ENCODE measurements around the gene COQ3. TPM values are rescaled to one million over a fixed set of nuclear protein-coding genes. Genes with fewer than 3 reads are reported as not detected.
A peak's percentile ranks its signal among the peaks of the same experiment; 100 is the strongest.

Gene COQ3
- total RNA-seq, 3 donors from 2014 or later: 4.2 to 5.6 (median 4.5) TPM

DNA sequence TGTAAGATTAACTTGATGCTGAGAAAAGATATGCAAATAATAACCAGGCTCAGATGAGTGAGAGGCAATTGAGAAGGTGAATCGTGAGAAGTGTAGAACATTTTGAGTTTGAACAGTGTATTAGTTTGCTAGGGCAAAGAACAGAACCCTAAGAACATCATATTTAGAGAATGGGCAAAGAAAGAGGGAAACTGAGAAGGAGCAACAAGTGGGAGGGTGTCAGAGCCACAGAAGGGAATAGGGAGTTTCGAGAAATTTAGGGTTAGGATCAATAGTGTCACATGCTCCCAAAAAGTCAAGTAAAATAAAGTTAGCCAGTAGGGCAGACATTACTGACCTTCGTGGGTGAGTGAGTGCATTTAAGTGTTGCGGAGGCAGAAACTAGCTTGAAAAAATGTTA is 39.0 kb downstream of the COQ3 start:
- Histone ChIP-seq H3K27me3 (peaks cover 0 to 11% of the 10 kb centered on the region in 2 donors), H3K27ac (no peak overlapping the region), H3K9me3 (no peaks in the 10 kb centered on the region), H3K4me1 (peaks cover 0 to 3% of the 10 kb centered on the region in 2 donors), H3K36me3 (no peaks in the 10 kb centered on the region), H3K4me3 (no peak overlapping the region)
- no peak for TF ChIP-seq POLR2A (IDR thresholded peaks at IDR 0.05)
- DNase-seq (ENCODE audit: low spot score in 2 of 2): no peak
- intact Hi-C loops (cut with DNase I; ENCODE audit: low total_unique reads): no loop called here

DNA sequence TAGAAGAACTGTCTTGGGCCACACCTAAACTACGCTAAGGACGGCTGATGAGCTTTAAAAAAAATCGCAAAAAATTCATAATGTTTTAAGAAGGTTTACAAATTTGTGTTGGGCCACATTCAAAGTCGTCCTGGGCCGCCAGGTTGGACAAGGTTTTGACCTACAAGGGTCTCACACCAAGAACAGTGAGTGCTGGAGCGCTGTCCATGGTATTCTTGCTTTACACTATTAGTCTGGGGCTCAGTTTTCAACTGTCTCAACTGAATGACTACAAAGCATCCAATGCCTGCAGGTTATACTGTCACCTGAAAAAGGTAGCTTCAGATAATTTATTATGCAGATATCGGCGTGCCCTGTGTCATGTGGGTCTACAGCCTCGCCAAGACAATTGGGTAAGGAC is 40.9 kb downstream of the COQ3 start:
- intact Hi-C loops (cut with DNase I; ENCODE audit: low total_unique reads): no loop called here
- H3K27ac ChIP-seq: no peak overlapping the region
- no peaks in the 10 kb centered on the region for H3K9me3 ChIP-seq
- peaks cover 0 to 3% of the 10 kb centered on the region in 2 donors for H3K4me1 ChIP-seq
- H3K27me3 ChIP-seq: peaks cover 0 to 11% of the 10 kb centered on the region in 2 donors
- TF ChIP-seq POLR2AphosphoS5 (IDR thresholded peaks at IDR 0.05) (no peak), POLR2A (IDR thresholded peaks at IDR 0.05) (no peak)
- TF ChIP-seq, protein P1, sequence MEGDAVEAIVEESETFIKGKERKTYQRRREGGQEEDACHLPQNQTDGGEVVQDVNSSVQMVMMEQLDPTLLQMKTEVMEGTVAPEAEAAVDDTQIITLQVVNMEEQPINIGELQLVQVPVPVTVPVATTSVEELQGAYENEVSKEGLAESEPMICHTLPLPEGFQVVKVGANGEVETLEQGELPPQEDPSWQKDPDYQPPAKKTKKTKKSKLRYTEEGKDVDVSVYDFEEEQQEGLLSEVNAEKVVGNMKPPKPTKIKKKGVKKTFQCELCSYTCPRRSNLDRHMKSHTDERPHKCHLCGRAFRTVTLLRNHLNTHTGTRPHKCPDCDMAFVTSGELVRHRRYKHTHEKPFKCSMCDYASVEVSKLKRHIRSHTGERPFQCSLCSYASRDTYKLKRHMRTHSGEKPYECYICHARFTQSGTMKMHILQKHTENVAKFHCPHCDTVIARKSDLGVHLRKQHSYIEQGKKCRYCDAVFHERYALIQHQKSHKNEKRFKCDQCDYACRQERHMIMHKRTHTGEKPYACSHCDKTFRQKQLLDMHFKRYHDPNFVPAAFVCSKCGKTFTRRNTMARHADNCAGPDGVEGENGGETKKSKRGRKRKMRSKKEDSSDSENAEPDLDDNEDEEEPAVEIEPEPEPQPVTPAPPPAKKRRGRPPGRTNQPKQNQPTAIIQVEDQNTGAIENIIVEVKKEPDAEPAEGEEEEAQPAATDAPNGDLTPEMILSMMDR (IDR thresholded peaks at IDR 0.05): no peak
- no peak overlapping the region for H3K4me3 ChIP-seq
- H3K36me3 ChIP-seq: no peaks in the 10 kb centered on the region
- no peak for DNase-seq (ENCODE audit: low spot score in 2 of 2)

DNA sequence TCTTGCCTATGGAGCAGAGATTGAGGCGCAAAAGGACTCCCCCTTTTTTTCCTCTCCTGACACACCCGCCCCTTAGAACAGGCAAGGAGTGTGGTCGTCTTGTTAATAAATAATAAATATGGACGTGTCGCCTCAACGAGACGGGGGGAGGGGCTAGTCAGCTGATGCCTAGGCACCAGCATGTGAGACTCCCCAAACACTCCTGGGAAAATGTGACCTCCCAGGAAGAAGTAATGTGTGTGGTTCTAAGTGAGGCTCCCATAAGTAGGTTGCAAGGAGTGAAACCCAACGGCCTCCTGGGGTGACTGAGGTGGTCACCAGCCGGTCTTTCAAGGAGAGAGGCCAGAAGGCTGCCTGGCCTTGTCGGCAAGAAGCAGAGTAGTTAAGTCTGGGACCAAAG is 43.4 kb downstream of the COQ3 start:
- intact Hi-C loops (cut with DNase I; ENCODE audit: low total_unique reads): no loop called here
- no peaks in the 10 kb centered on the region for H3K9me3 ChIP-seq
- H3K4me1 ChIP-seq: peaks cover 0 to 3% of the 10 kb centered on the region in 2 donors
- no peaks in the 10 kb centered on the region for H3K36me3 ChIP-seq
- peak overlapping the region in 2 of 3 donors; percentile 68 to 83 for H3K4me3 ChIP-seq
- DNase-seq (ENCODE audit: low spot score in 2 of 2): no peak
- H3K27ac ChIP-seq: no peak overlapping the region
- TF ChIP-seq, protein P1 (IDR thresholded peaks at IDR 0.05): no peak
- TF ChIP-seq POLR2A (IDR thresholded peaks at IDR 0.05) (no peak), POLR2AphosphoS5 (IDR thresholded peaks at IDR 0.05) (no peak)
- peaks cover 0 to 11% of the 10 kb centered on the region in 2 donors for H3K27me3 ChIP-seq

DNA sequence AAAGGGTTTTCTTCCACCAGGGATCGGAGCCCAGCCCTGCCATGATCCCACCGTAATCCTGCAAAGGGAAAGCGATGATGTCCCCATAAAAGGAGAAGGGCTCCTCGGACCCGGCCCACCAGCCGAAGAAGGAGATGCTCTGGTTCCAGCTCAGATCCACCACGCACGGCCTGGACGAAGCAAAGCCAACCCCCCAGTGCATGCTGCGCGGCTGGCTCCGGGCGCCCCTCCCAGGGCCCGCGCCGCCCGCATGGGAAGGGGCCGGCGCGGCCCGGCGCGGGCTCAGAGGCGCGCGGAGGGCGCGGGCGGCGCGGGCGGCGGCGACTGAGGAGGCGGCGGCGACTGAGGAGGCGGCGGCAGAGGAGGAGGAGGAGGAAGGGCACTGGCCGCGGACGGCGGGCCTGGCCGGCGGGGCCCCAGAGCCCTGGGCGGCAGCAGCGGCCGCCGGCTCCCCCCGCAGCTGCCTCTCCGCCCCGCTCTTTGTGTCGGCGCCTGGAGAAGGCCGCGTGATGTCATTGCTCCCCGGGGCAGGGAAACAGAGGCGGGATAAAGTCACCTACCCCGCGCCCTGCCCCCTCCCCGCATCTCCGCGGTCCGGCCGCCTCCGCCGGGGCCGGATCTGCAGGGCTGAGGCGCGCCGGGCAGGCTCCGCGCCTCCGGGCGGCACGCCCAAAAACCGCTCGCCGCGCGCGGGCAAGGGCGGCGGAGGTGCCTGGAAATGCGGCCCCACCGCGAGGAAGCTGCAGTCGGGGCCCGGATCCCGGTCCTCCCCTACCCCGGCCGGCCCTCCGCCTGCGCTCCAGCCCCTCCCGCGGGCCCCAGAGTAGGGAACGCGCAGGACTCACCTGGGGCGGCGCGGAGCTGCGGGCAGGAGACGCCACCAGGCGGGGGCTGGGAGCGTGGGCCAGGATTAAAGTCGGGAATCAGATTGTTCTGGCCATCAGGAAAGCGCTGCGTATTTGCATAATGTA is 44.5 kb downstream of the COQ3 start, which contains the start of gene FAXC:
Gene FAXC, minus strand, starts transcription at position 504 of the 971 bp plus-strand sequence. Its CDS starts 302 bp downstream, at position 202.
- Histone ChIP-seq H3K36me3 (no peaks in the 10 kb centered on the region), H3K4me3 (peak within 1 kb of the TSS; percentile 51 to 83 (median 68)), H3K27ac (peak within 1 kb of the TSS; percentile 81 to 90), H3K27me3 (peaks cover 0 to 4% of the 10 kb centered on the region in 2 donors), H3K4me1 (peaks cover 0 to 3% of the 10 kb centered on the region in 2 donors), H3K9me3 (no peaks in the 10 kb centered on the region)
- TF ChIP-seq POLR2A (IDR thresholded peaks at IDR 0.05) (no peak), POLR2AphosphoS5 (IDR thresholded peaks at IDR 0.05) (no peak)
- TF ChIP-seq, protein P1 (IDR thresholded peaks at IDR 0.05): no peak
- peak in 1 of 2 donors; percentile 33 for DNase-seq (ENCODE audit: low spot score in 2 of 2)
- intact Hi-C loops (cut with DNase I; ENCODE audit: low total_unique reads): no loop called here

DNA sequence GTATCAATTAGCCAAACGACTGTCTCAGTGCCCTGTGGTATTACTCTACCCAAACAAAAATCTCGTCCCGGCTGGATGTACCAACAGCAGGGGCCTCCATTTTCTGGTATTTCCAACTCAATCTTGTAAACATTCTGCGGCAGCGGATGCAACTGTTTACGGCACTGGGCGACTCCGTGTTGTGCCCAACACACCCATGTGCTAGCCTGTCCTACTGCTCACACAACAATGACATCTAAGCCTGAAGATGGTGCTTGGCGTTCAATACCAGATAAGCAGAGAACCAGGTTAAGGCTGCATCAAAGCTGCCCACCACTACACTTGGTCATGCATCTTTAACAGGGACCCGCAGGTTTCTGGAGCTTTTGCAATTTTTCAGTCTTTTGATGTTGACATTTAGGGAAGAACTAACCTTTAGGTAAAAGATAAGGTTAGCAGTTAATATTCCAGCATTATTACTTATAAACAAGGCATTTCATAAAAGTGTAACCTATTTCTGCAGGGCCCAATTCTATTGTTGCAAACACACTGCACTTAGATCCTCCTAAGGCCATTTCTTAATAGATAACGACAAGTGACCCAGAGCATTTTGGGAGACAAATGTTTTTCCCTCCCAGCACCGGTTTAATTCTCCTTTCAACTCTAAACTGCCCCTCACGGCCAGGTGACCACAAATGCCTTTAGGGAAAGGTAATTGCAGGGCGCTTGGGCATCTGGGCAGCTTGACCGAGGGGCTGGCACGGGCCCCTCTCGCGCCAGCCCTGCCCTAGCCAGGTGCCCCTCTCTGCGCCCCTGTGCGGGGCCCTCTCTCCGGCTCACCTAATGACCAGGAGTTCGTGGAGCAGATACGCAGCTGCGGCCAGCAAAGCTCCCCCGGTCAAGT is 45.5 kb downstream of the COQ3 start:
- Histone ChIP-seq H3K27ac (peak overlapping the region; percentile 81 to 90), H3K27me3 (peaks cover 0 to under 1% of the 10 kb centered on the region in 2 donors)
- DNase-seq (ENCODE audit: low spot score in 2 of 2): no peak

More for the DNA sequence above, 45.5 kb downstream of the COQ3 start:
- Histone ChIP-seq H3K36me3 (no peaks in the 10 kb centered on the region), H3K4me1 (peaks cover 0 to 3% of the 10 kb centered on the region in 2 donors), H3K4me3 (peak overlapping the region; percentile 51 to 83 (median 68)), H3K9me3 (no peaks in the 10 kb centered on the region)
- TF ChIP-seq POLR2AphosphoS5 (IDR thresholded peaks at IDR 0.05): no peak
- TF ChIP-seq, protein P1 (IDR thresholded peaks at IDR 0.05): no peak
- TF ChIP-seq POLR2A (IDR thresholded peaks at IDR 0.05): no peak
- intact Hi-C loops (cut with DNase I; ENCODE audit: low total_unique reads): no loop called here
